ENCODE data around the gene POLR3C. TPM values are rescaled to one million over a fixed set of nuclear protein-coding genes. Genes with fewer than 3 reads are reported as not detected.

Gene POLR3C
- total RNA-seq, 2 donors from 2014 or later, result 32.7 to 37.9 TPM

DNA sequence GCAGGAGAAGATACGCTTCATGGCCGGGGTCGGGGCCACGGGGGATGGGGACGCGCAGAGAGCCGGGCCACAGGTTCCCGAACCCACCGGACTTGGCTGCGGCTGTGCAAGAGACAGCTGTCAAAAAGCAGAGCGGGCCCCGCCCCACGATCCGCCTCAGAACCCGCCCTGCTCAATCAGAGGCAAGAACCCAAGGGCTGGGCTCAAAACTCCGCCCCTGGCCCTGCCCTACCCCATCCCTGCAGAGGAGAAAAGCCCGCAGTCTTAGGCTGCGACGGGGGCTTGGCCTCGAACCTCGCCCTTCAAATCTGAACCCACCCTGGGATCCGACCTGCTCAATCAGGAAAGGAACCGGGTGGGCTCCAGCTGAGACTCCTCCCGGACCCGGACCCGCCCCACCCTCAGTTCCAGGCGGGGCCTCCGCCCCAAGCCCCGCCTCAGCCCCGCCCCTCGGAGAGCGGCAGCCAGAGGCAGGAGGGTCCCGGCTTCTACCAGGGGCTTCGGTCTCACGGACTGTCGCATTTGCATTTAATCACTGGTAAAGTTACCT lies 61.8 kb downstream of the POLR3C start, which contains the start of gene ANKRD35:
ANKRD35 (minus strand) TSS at position 129 of the 550 bp plus-strand sequence; CDS start at position 21, 108 bp downstream.
- Histone ChIP-seq H3K27me3 (ENCODE audit: control insufficient read depth, insufficient read depth, low read length, poor library complexity, severe bottlenecking) (peaks cover 33% of the 10 kb centered on the region), H3K9ac (ENCODE audit: extremely low read depth, low read length, poor library complexity, severe bottlenecking) (no peak within 1 kb of the TSS), H3K4me1 (ENCODE audit: control insufficient read depth, insufficient read depth, low read length) (no peaks in the 10 kb centered on the region), H3K4me3 (ENCODE audit: low read length) (peak within 1 kb of the TSS; percentile 81), H3K9me3 (ENCODE audit: control insufficient read depth, low read length) (no peaks in the 10 kb centered on the region), H3K27ac (ENCODE audit: low read depth, low read length) (no peak within 1 kb of the TSS), H3K36me3 (ENCODE audit: control insufficient read depth, insufficient read depth, low read length) (no peaks in the 10 kb centered on the region)
- H3K36me3 Mint-ChIP-seq (ENCODE audit: low read depth), result no peaks in the 10 kb centered on the region
- no peaks in the 10 kb centered on the region for H3K9me3 Mint-ChIP-seq
- 1 to 2% methylated on average over 9 to 36 of the region's 36 CpGs for WGBS, 2 experiments (ENCODE audit: insufficient coverage in 1 of 2, insufficient read length in 1 of 2)
- peak within 1 kb of the TSS; percentile 67 for H3K4me3 Mint-ChIP-seq
- no peak for TF ChIP-seq CTCF (conservative IDR thresholded peaks at IDR 0.05)
- peaks cover 15% of the 10 kb centered on the region for H3K4me1 Mint-ChIP-seq
- peaks cover 41% of the 10 kb centered on the region for H3K27me3 Mint-ChIP-seq (ENCODE audit: insufficient read depth)
- peak; percentile 95 for DNase-seq
- H3K27ac Mint-ChIP-seq, result no peak within 1 kb of the TSS

- Mint-ChIP-seq H3K36me3 (ENCODE audit: low read depth) (no peaks in the 10 kb centered on the region), H3K4me1 (peaks cover 21% of the 10 kb centered on the region), H3K27me3 (ENCODE audit: insufficient read depth) (peaks cover 38% of the 10 kb centered on the region), H3K9me3 (no peaks in the 10 kb centered on the region), H3K4me3 (peak overlapping the region; percentile 67), H3K27ac (no peak overlapping the region)
- no peak overlapping the region for H3K9ac ChIP-seq (ENCODE audit: extremely low read depth, low read length, poor library complexity, severe bottlenecking)
- 73 to 90% methylated on average over 5 to 11 of the region's 11 CpGs for WGBS, 2 experiments (ENCODE audit: insufficient coverage in 1 of 2, insufficient read length in 1 of 2)
- no peak for DNase-seq
- H3K9me3 ChIP-seq (ENCODE audit: control insufficient read depth, low read length), result no peaks in the 10 kb centered on the region
- H3K27me3 ChIP-seq (ENCODE audit: control insufficient read depth, insufficient read depth, low read length, poor library complexity, severe bottlenecking), result peaks cover 33% of the 10 kb centered on the region
- H3K4me1 ChIP-seq (ENCODE audit: control insufficient read depth, insufficient read depth, low read length), result no peaks in the 10 kb centered on the region
- H3K27ac ChIP-seq (ENCODE audit: low read depth, low read length), result no peak overlapping the region
- no peak for TF ChIP-seq CTCF (conservative IDR thresholded peaks at IDR 0.05)
- H3K4me3 ChIP-seq (ENCODE audit: low read length), result peak overlapping the region; percentile 81
- no peaks in the 10 kb centered on the region for H3K36me3 ChIP-seq (ENCODE audit: control insufficient read depth, insufficient read depth, low read length)
Measured at GRCh38 chr1:145886390-145886789, 62.4 kb downstream of the POLR3C start.

GRCh38 chr1:145886816-145887215 lies 62.8 kb downstream of the POLR3C start:
- Histone ChIP-seq H3K9ac (ENCODE audit: extremely low read depth, low read length, poor library complexity, severe bottlenecking) (no peak overlapping the region), H3K4me1 (ENCODE audit: control insufficient read depth, insufficient read depth, low read length) (no peaks in the 10 kb centered on the region), H3K27ac (ENCODE audit: low read depth, low read length) (no peak overlapping the region), H3K36me3 (ENCODE audit: control insufficient read depth, insufficient read depth, low read length) (no peaks in the 10 kb centered on the region), H3K27me3 (ENCODE audit: control insufficient read depth, insufficient read depth, low read length, poor library complexity, severe bottlenecking) (peaks cover 33% of the 10 kb centered on the region), H3K4me3 (ENCODE audit: low read length) (no peak overlapping the region), H3K9me3 (ENCODE audit: control insufficient read depth, low read length) (no peaks in the 10 kb centered on the region)
- TF ChIP-seq CTCF (conservative IDR thresholded peaks at IDR 0.05), result no peak
- Mint-ChIP-seq H3K9me3 (no peaks in the 10 kb centered on the region), H3K27ac (no peak overlapping the region), H3K36me3 (ENCODE audit: low read depth) (no peaks in the 10 kb centered on the region), H3K4me3 (peak overlapping the region; percentile 67), H3K27me3 (ENCODE audit: insufficient read depth) (peaks cover 36% of the 10 kb centered on the region), H3K4me1 (peaks cover 23% of the 10 kb centered on the region)
- WGBS, 2 experiments (ENCODE audit: insufficient coverage in 1 of 2, insufficient read length in 1 of 2), result 52 to 72% methylated on average over 5 to 8 of the region's 8 CpGs
- no peak for DNase-seq

All from endodermal cell (in vitro differentiated cells).